Stimulated activated effector memory CD8-positive, alpha-beta T cell treated with anti-CD3 and anti-CD28 coated beads, Interleukin-12 subunit alpha, Interleukin-12 subunit beta, amount 100 ng/mL, for 72 hours (primary cell): ENCODE results near the gene RUVBL2.

Experiments
- ATAC-seq: fragments of 150-1000 bp; cut with Tn5 transposase; 2 replicates; pipeline ENCODE4 v1.10.0; 2021
- DNase-seq, 2 donors: peaks; one replicate each; pipeline ENCODE4 v3.0.0; 2021 to 2022; ENCODE audit warnings: low spot score in 2 of 2
- H3K27ac Mint-ChIP-seq: one replicate; pipeline ENCODE4 v1.8.0; 2022; ENCODE audit warnings: mild to moderate bottlenecking, mixed read lengths
- H3K36me3 Mint-ChIP-seq: one replicate; pipeline ENCODE4 v1.8.0; 2022; ENCODE audit warnings: mild to moderate bottlenecking, mixed read lengths
- H3K4me1 Mint-ChIP-seq: one replicate; pipeline ENCODE4 v1.8.0; 2022; ENCODE audit warnings: mixed read lengths
- H3K4me3 Mint-ChIP-seq: one replicate; pipeline ENCODE4 v1.8.0; 2022; ENCODE audit warnings: mild to moderate bottlenecking, mixed read lengths
- H3K9me3 Mint-ChIP-seq: one replicate; pipeline ENCODE4 v1.8.0; 2022; ENCODE audit warnings: mixed read lengths

RUVBL2 gene

GRCh38 chr19:49058562-49058961 lies 64.9 kb downstream of the RUVBL2 start:
- Mint-ChIP-seq H3K36me3 (no peaks in the 10 kb centered on the region), H3K4me3 (peak overlapping the region; percentile 88), H3K4me1 (peaks cover 35% of the 10 kb centered on the region), H3K27ac (no peak overlapping the region), H3K9me3 (no peaks in the 10 kb centered on the region)
- DNase-seq (no peak), ATAC-seq (no peak)

GRCh38 chr19:49059053-49059452 lies 65.4 kb downstream of the RUVBL2 start:
- Mint-ChIP-seq H3K9me3 (no peaks in the 10 kb centered on the region), H3K27ac (no peak overlapping the region), H3K36me3 (no peaks in the 10 kb centered on the region), H3K4me1 (peaks cover 35% of the 10 kb centered on the region), H3K4me3 (no peak overlapping the region)
- DNase-seq (no peak), ATAC-seq (no peak)

GRCh38 chr19:49061000-49061399 lies 67.3 kb downstream of the RUVBL2 start:
- Mint-ChIP-seq H3K4me3 (no peak overlapping the region), H3K4me1 (peaks cover 34% of the 10 kb centered on the region), H3K27ac (no peak overlapping the region), H3K9me3 (no peaks in the 10 kb centered on the region), H3K36me3 (no peaks in the 10 kb centered on the region)
- ATAC-seq = no peak
- no peak for DNase-seq

GRCh38 chr19:49061445-49061844 lies 67.8 kb downstream of the RUVBL2 start:
- DNase-seq (no peak), ATAC-seq (peak; percentile 61)

GRCh38 chr19:49064029-49064629 lies 70.4 kb downstream of the RUVBL2 start:
- Mint-ChIP-seq H3K9me3 (no peaks in the 10 kb centered on the region), H3K4me3 (no peak overlapping the region), H3K36me3 (no peaks in the 10 kb centered on the region), H3K27ac (no peak overlapping the region), H3K4me1 (peaks cover 6% of the 10 kb centered on the region)
- DNase-seq = no peak
- ATAC-seq = no peak

More at GRCh38 chr19:49061445-49061844, 67.8 kb downstream of the RUVBL2 start:
- no peaks in the 10 kb centered on the region for H3K36me3 Mint-ChIP-seq
- no peaks in the 10 kb centered on the region for H3K9me3 Mint-ChIP-seq
- peaks cover 30% of the 10 kb centered on the region for H3K4me1 Mint-ChIP-seq
- H3K4me3 Mint-ChIP-seq = no peak overlapping the region
- H3K27ac Mint-ChIP-seq = no peak overlapping the region

GRCh38 chr19:49064768-49065611 lies 71.3 kb downstream of the RUVBL2 start, which contains the start of gene NTF4:
Gene NTF4 (minus strand): TSS chr19:49064818. CDS start chr19:49061997, 2,821 bp downstream.
- ATAC-seq (no peak), DNase-seq (no peak)
- Mint-ChIP-seq H3K27ac (no peak within 1 kb of the TSS), H3K4me3 (no peak within 1 kb of the TSS), H3K36me3 (no peaks in the 10 kb centered on the region), H3K9me3 (no peaks in the 10 kb centered on the region), H3K4me1 (peaks cover 6% of the 10 kb centered on the region)
